Neural progenitor cell (in vitro differentiated cells): ENCODE results near the gene ATP5PF. TPM values are rescaled to one million over a fixed set of nuclear protein-coding genes. Genes with fewer than 3 reads are reported as not detected.
A peak's percentile ranks its signal among the peaks of the same experiment; 100 is the strongest.

Experiments used
- DNase-seq: peaks from one replicate; pipeline ENCODE4 v3.0.0-alpha.2; 2016; ENCODE audit warnings: low spot score
- H2AFZ ChIP-seq: fragments of 200-600 bp; sonication (generic); replicated peaks from 2 replicates; pipeline ENCODE4 v1.6.1; 2016; ENCODE audit warnings: antibody characterized with exemption
- H3F3A ChIP-seq: fragments of 200-600 bp; sonication (generic); 2 replicates; pipeline ENCODE4 v1.6.1; 2016; ENCODE audit warnings: antibody characterized with exemption, low read depth
- H3K27ac ChIP-seq: fragments of 200-600 bp; sonication (generic); 2 replicates; pipeline ENCODE4 v1.5.1; 2016; ENCODE audit warnings: mild to moderate bottlenecking
- H3K27me3 ChIP-seq: fragments of 200-600 bp; sonication (generic); 2 replicates; pipeline ENCODE4 v1.6.1; 2016; ENCODE audit warnings: mild to moderate bottlenecking, moderate library complexity
- H3K36me3 ChIP-seq: fragments of 200-600 bp; sonication (generic); 2 replicates; pipeline ENCODE4 v1.5.1; 2016
- H3K4me1 ChIP-seq: fragments of 200-600 bp; sonication (generic); 2 replicates; pipeline ENCODE4 v1.6.1; 2016; ENCODE audit warnings: mixed run types
- H3K4me2 ChIP-seq: fragments of 200-600 bp; sonication (generic); 2 replicates; pipeline ENCODE4 v1.6.1; 2016
- H3K4me3 ChIP-seq: fragments of 200-600 bp; sonication (generic); 2 replicates; pipeline ENCODE4 v1.5.1; 2016
- H3K79me2 ChIP-seq: fragments of 200-600 bp; sonication (generic); 2 replicates; pipeline ENCODE4 v1.6.1; 2016; ENCODE audit warnings: low read depth
- H3K9ac ChIP-seq: fragments of 200-600 bp; sonication (generic); 2 replicates; pipeline ENCODE4 v1.6.1; 2016
- H3K9me3 ChIP-seq: fragments of 200-600 bp; sonication (generic); 2 replicates; pipeline ENCODE4 v1.5.1; 2016; ENCODE audit warnings: low read depth
- H4K20me1 ChIP-seq: fragments of 200-600 bp; sonication (generic); 2 replicates; pipeline ENCODE4 v1.6.1; 2016; ENCODE audit warnings: low read depth
- H3K27ac Mint-ChIP-seq: 3 replicates; pipeline ENCODE4 v1.8.0; 2021; ENCODE audit warnings: mixed read lengths
- H3K27me3 Mint-ChIP-seq: 2 replicates; pipeline ENCODE4 v1.8.0; 2022; ENCODE audit warnings: low read depth, mild to moderate bottlenecking, inconsistent platforms, moderate library complexity, mixed read lengths; ENCODE audit not compliant: insufficient read depth
- H3K36me3 Mint-ChIP-seq: 3 replicates; pipeline ENCODE4 v1.8.0; 2021; ENCODE audit warnings: mixed read lengths
- H3K4me1 Mint-ChIP-seq: 3 replicates; pipeline ENCODE4 v1.8.0; 2021; ENCODE audit warnings: mixed read lengths
- H3K4me3 Mint-ChIP-seq: 3 replicates; pipeline ENCODE4 v1.8.0; 2021; ENCODE audit warnings: mild to moderate bottlenecking, moderate library complexity, mixed read lengths
- H3K9me3 Mint-ChIP-seq: 3 replicates; pipeline ENCODE4 v1.8.0; 2020; ENCODE audit warnings: mixed read lengths
- CTCF ChIP-seq: fragments of 200-600 bp; sonication (generic); IDR thresholded peaks from 2 replicates; pipeline ENCODE4 v1.5.1; 2017; ENCODE audit warnings: antibody characterized with exemption, mild to moderate bottlenecking
- EZH2 ChIP-seq: fragments of 200-600 bp; sonication (generic); IDR thresholded peaks from 2 replicates; pipeline ENCODE4 v1.6.1; 2017; ENCODE audit warnings: antibody characterized with exemption, mild to moderate bottlenecking, moderate library complexity
- EZH2phosphoT487 ChIP-seq: fragments of 200-600 bp; sonication (generic); IDR thresholded peaks from 2 replicates; pipeline ENCODE4 v1.6.1; 2017; ENCODE audit warnings: antibody characterized with exemption
- total RNA-seq: library from RNA; depleted of rRNA; stranded (reverse); fragments of >200 nt; gene quantifications from 2 replicates; pipeline ENCODE4 v1.2.3, GENCODE V29; 2015; ENCODE audit warnings: low replicate concordance

The ATP5PF gene
- total RNA-seq, 1 donor from 2014 or later = 156 TPM

DNA sequence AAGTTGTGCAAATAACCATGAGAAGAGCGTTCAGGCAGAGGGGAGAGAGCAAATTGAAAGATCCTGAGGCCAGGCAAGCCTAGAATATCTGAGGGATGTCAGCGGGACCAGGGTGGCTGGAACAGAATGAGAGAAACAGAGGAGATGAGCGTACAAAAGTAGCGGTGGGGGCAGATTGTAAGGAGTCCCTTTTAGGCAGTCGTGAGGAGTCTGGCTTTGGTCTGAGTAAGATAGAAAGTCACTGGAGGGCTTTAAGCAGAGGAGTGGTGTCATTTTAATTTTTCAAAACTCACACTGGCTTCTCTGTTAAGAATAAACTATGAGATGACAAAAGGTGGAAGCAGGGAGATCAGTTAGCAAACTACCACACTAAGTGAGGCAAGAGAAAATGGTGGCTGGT lies 24.2 kb downstream of the ATP5PF start:
- no peak overlapping the region for H3K27ac ChIP-seq
- TF ChIP-seq CTCF (no peak), EZH2 (no peak), EZH2phosphoT487 (no peak)
- no peaks in the 10 kb centered on the region for H3K9me3 ChIP-seq
- no peaks in the 10 kb centered on the region for H3K79me2 ChIP-seq
- Mint-ChIP-seq H3K4me1 (no peaks in the 10 kb centered on the region), H3K4me3 (no peak overlapping the region), H3K9me3 (no peaks in the 10 kb centered on the region), H3K27me3 (no peaks in the 10 kb centered on the region), H3K36me3 (peaks cover 14% of the 10 kb centered on the region), H3K27ac (no peak overlapping the region)
- H4K20me1 ChIP-seq = no peaks in the 10 kb centered on the region
- H3K4me3 ChIP-seq = no peak overlapping the region
- H3K27me3 ChIP-seq = no peaks in the 10 kb centered on the region
- H2AFZ ChIP-seq = no peak overlapping the region
- H3K4me2 ChIP-seq = no peak overlapping the region
- no peak overlapping the region for H3K9ac ChIP-seq
- no peak for DNase-seq
- no peaks in the 10 kb centered on the region for H3F3A ChIP-seq
- no peaks in the 10 kb centered on the region for H3K4me1 ChIP-seq
- no peaks in the 10 kb centered on the region for H3K36me3 ChIP-seq

GRCh38 chr21:25709684-25710265 lies 24.9 kb downstream of the ATP5PF start:
- no peaks in the 10 kb centered on the region for H3K36me3 ChIP-seq
- H3K4me1 ChIP-seq = no peaks in the 10 kb centered on the region
- no peak overlapping the region for H3K4me2 ChIP-seq
- no peaks in the 10 kb centered on the region for H3K9me3 ChIP-seq
- DNase-seq = peak; percentile 20
- Mint-ChIP-seq H3K27ac (no peak overlapping the region), H3K4me3 (no peak overlapping the region), H3K4me1 (no peaks in the 10 kb centered on the region), H3K27me3 (no peaks in the 10 kb centered on the region), H3K9me3 (no peaks in the 10 kb centered on the region), H3K36me3 (peaks cover 11% of the 10 kb centered on the region)
- H4K20me1 ChIP-seq = no peaks in the 10 kb centered on the region
- no peak overlapping the region for H3K27ac ChIP-seq
- TF ChIP-seq EZH2phosphoT487 = no peak
- TF ChIP-seq EZH2 = no peak
- no peak for TF ChIP-seq CTCF
- H3K4me3 ChIP-seq = no peak overlapping the region
- no peak overlapping the region for H3K9ac ChIP-seq
- no peaks in the 10 kb centered on the region for H3K27me3 ChIP-seq
- no peak overlapping the region for H2AFZ ChIP-seq
- no peaks in the 10 kb centered on the region for H3F3A ChIP-seq
- H3K79me2 ChIP-seq = no peaks in the 10 kb centered on the region

DNA sequence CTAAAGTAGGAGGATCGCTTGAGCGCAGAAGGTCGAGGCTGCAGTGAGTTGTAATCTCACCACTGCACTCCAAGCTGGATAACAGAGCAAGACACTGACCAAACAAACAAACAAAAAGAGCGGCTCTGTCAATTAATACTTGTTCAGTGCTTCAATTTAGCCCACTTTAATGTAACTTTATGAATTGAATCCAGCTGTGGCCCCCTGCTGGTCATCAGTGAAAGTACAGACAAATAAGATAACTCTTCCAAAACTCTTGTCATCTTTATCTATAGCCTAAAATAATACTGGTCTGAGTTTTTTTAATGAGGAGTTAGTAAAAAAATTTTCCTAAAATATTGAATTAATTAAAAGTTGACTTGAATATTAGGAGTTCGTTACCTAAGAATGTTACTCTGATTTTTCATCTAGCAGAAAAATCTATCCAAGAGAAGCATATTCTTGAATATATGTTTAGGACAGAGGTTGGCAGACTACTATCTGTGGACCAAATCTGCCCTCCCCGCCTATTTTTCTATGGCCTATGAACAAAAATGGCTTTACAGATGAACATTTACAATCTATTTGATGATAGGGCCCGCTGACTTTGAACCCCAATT lies 26.1 kb downstream of the ATP5PF start:
- Histone ChIP-seq H3K4me3 (no peak overlapping the region), H3K9ac (no peak overlapping the region), H3F3A (no peaks in the 10 kb centered on the region), H2AFZ (no peak overlapping the region), H4K20me1 (no peaks in the 10 kb centered on the region), H3K36me3 (no peaks in the 10 kb centered on the region), H3K79me2 (no peaks in the 10 kb centered on the region), H3K27me3 (no peaks in the 10 kb centered on the region), H3K4me2 (no peak overlapping the region), H3K4me1 (no peaks in the 10 kb centered on the region), H3K27ac (no peak overlapping the region), H3K9me3 (no peaks in the 10 kb centered on the region)
- Mint-ChIP-seq H3K9me3 (no peaks in the 10 kb centered on the region), H3K27ac (no peak overlapping the region), H3K36me3 (peaks cover 9% of the 10 kb centered on the region), H3K4me1 (no peaks in the 10 kb centered on the region), H3K27me3 (no peaks in the 10 kb centered on the region), H3K4me3 (no peak overlapping the region)
- TF ChIP-seq CTCF (peak; percentile 96), EZH2 (no peak), EZH2phosphoT487 (no peak)
- DNase-seq = peak; percentile 51
